Testis (tissue), 3 donors: Measurements from ENCODE around the gene SMIM7. TPM values are rescaled to one million over a fixed set of nuclear protein-coding genes. Genes with fewer than 3 reads are reported as not detected.

Experiments
- DNase-seq: peaks from one replicate; pipeline ENCODE4 v3.0.0-alpha.2; 2019
- H3K27ac ChIP-seq, 2 donors: fragments of 200-600 bp; sonication (generic); one replicate each; pipeline ENCODE4 v1.5.1; 2019
- H3K27me3 ChIP-seq: fragments of 200-600 bp; sonication (generic); one replicate; pipeline ENCODE4 v1.5.1; 2019
- H3K36me3 ChIP-seq: fragments of 200-600 bp; sonication (generic); one replicate; pipeline ENCODE4 v1.5.1; 2017; ENCODE audit warnings: low read depth; ENCODE audit errors: missing control alignments
- H3K4me1 ChIP-seq: fragments of 200-600 bp; sonication (generic); one replicate; pipeline ENCODE4 v1.5.1; 2019
- H3K4me3 ChIP-seq, 2 donors: fragments of 200-600 bp; sonication (generic); one replicate each; pipeline ENCODE4 v1.5.1; 2017 to 2019
- H3K9me3 ChIP-seq: fragments of 200-600 bp; sonication (generic); one replicate; pipeline ENCODE4 v1.5.1; 2017
- CTCF ChIP-seq, 3 experiments: fragments of 450-650 bp in 2 of 3; fragments of 200-600 bp in 1 of 3; sonication (generic) in 1 of 3; IDR thresholded peaks; one replicate each; pipeline ENCODE4 v1.5.1; 2016 to 2019; ENCODE audit warnings: antibody characterized with exemption in 3 of 3, mild to moderate bottlenecking in 2 of 3, moderate library complexity in 1 of 3
- POLR2A ChIP-seq: fragments of 450-650 bp; IDR thresholded peaks from one replicate; pipeline ENCODE4 v1.6.1; 2017; ENCODE audit warnings: antibody characterized with exemption, mild to moderate bottlenecking, moderate library complexity
- WGBS, 2 donors: methylation state at CpG; one replicate each; pipeline ENCODE4 v1.1.5; 2018; 5-methylcytosine and 5-hydroxymethylcytosine counted together
- intact Hi-C: fragments of 100-400 bp; cut with DNase I; formaldehyde crosslinking; loops from one replicate; pipeline ENCODE4 v1.15.1; 2023; ENCODE audit warnings: low total_unique reads
- polyA plus RNA-seq: library from polyadenylated mRNA; stranded (reverse); fragments of 350-450 nt; fragmentation: Illumina TruSeq; extraction: RNeasy Lipid Tissue Mini Kit (QIAGEN cat#74804); gene quantifications from one replicate; pipeline ENCODE4 v1.2.3, GENCODE V29; 2014; ENCODE audit warnings: low read depth, low replicate concordance; ENCODE audit not compliant: insufficient read depth
- total RNA-seq, 2 donors: library from RNA; depleted of rRNA; stranded (reverse); fragments of >200 nt; gene quantifications; one replicate each; pipeline ENCODE4 v1.2.3, GENCODE V29; 2016

The SMIM7 gene
- total and polyA plus RNA-seq, 3 donors from 2014 or later, result 105 to 119 (median 115) TPM

- no peak overlapping the region for H3K27ac ChIP-seq
- H3K9me3 ChIP-seq, result no peaks in the 10 kb centered on the region
- intact Hi-C loops, result no loop called here
- H3K4me3 ChIP-seq, result no peak overlapping the region
- H3K36me3 ChIP-seq, result no peaks in the 10 kb centered on the region
- H3K27me3 ChIP-seq, result no peaks in the 10 kb centered on the region
- peaks cover 56% of the 10 kb centered on the region for H3K4me1 ChIP-seq
- no peak for DNase-seq
- no peak for TF ChIP-seq CTCF (IDR thresholded peaks at IDR 0.05)
- no peak for TF ChIP-seq POLR2A
- 92 to 94% methylated on average over 5 to 6 of the region's 6 CpGs for WGBS, 2 donors
These were observed 55.3 kb downstream of the SMIM7 start for GRCh38 chr19:16604615-16605014.

GRCh38 chr19:16603090-16603489 is 56.9 kb downstream of the SMIM7 start:
- no peak for DNase-seq
- 32 to 34% methylated on average over 3 of the region's 3 CpGs for WGBS, 2 donors
- Histone ChIP-seq H3K27ac (no peak overlapping the region), H3K27me3 (no peaks in the 10 kb centered on the region), H3K9me3 (no peaks in the 10 kb centered on the region), H3K4me1 (peaks cover 65% of the 10 kb centered on the region), H3K36me3 (no peaks in the 10 kb centered on the region), H3K4me3 (no peak overlapping the region)
- intact Hi-C loops, result no loop called here
- TF ChIP-seq CTCF (IDR thresholded peaks at IDR 0.05), result no peak

- H3K27me3 ChIP-seq, result no peaks in the 10 kb centered on the region
- TF ChIP-seq CTCF (IDR thresholded peaks at IDR 0.05), result no peak
- no peak for TF ChIP-seq POLR2A
- WGBS, 2 donors, result 72 to 86% methylated on average over 20 of the region's 20 CpGs
- no peak for DNase-seq
- H3K4me1 ChIP-seq, result peaks cover 69% of the 10 kb centered on the region
- intact Hi-C loops, result no loop called here
- H3K36me3 ChIP-seq, result no peaks in the 10 kb centered on the region
- H3K27ac ChIP-seq, result no peak overlapping the region
- no peak overlapping the region for H3K4me3 ChIP-seq
- no peaks in the 10 kb centered on the region for H3K9me3 ChIP-seq
These were observed 58.4 kb downstream of the SMIM7 start for GRCh38 chr19:16601378-16602052.

GRCh38 chr19:16600824-16601223 is 59.1 kb downstream of the SMIM7 start:
- no peak overlapping the region for H3K4me3 ChIP-seq

More at GRCh38 chr19:16600824-16601223, 59.1 kb downstream of the SMIM7 start:
- WGBS, 2 donors, result 79 to 85% methylated on average over 5 of the region's 5 CpGs
- TF ChIP-seq POLR2A (no peak), CTCF (IDR thresholded peaks at IDR 0.05) (no peak)
- Histone ChIP-seq H3K4me1 (peaks cover 64% of the 10 kb centered on the region), H3K36me3 (no peaks in the 10 kb centered on the region), H3K27ac (no peak overlapping the region), H3K9me3 (no peaks in the 10 kb centered on the region), H3K27me3 (no peaks in the 10 kb centered on the region)
- DNase-seq, result no peak
- intact Hi-C loops, result no loop called here
